Stimulated activated CD8-positive, alpha-beta memory T cell treated with anti-CD3 and anti-CD28 coated beads, Interleukin-7, amount 100 ng/mL, for 1 hour (primary cell): ENCODE measurements around the gene PATE2.

ENCODE experiments used
- DNase-seq, 2 donors: peaks; one replicate each; pipeline ENCODE4 v3.0.0-alpha.2; 2020; ENCODE audit warnings: low read depth in 2 of 2

PATE2 gene

DNA sequence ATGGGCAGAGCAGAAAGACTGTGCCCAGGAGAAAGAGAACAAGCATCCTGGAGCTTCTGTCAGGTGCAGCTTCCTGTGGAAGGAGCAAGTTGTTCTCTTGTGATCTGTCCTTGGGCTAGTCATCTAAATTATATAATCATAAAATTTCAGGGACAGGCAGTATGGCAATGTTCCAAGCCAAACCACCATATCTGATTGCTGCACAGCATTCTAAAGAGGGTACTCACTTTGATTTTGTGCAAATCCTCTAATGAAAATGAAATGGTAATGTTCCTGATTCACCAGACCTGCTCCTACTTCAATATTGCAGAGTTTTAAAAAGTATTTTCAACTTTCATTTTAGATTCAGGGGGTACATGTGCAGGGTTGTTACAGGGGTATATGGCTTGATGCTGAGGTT lies at the start of gene PATE2:
Gene PATE2, minus strand, starts transcription at position 101 of the 400 bp plus-strand sequence. Its CDS starts 55 bp downstream, at position 46.
- DNase-seq: no peak

DNA sequence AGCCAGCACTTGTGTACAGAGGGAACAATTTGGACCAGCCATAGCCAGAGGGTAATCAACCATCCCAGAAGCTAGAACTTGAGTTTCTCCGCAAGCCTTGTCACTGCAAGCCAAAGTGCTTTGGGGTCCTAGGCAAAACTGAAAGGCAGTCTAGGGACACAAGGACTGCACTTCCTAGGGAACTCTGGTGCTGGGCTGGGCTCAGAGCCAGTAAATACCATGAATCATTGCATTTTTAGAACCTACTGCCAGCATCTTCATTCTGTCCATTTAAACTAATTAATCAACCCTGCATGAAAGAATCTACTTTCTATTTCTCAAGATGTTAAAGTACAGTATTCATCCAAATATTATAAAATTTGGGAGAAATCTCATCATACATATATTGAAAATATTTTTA lies 29.3 kb upstream of the PATE2 start:
- no peak for DNase-seq

DNA sequence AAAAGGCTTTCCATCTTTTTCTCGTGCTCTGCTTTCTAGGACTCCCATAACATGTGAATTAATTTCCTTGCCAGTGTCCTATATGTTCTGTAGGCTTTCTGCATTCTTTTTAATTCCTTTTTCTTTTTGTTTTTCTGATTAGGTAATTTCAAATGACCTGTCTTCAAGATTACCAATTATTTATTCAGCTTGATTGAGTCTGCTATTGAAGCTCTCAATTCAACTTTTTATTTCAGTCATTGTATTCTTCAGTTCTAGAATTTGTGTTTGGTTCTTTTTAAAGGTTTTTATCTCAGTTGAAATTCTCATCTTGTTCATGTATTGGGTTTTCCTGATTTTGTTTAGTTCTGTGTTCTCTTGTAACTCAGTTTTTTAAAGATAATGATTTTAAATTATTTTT lies 23.8 kb upstream of the PATE2 start:
- no peak for DNase-seq

DNA sequence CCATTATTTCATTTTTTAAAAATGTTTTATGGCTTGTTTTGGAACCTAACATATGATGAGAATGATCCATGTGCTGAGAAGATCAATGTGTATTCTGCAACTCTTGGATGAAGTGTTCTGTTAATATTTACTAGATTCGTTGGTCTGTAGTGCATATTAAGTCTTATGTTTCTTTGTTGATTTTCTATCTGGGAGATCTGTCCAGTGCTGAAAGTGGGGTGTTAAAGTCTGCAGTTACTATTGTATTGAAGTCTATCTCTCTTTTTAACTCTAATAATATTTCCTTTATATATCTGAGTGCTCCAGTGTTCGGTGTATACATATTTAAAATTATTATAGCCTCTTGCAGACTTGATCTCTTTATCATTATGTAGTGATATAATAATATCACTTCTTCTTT lies 21.2 kb upstream of the PATE2 start:
- no peak for DNase-seq

DNA sequence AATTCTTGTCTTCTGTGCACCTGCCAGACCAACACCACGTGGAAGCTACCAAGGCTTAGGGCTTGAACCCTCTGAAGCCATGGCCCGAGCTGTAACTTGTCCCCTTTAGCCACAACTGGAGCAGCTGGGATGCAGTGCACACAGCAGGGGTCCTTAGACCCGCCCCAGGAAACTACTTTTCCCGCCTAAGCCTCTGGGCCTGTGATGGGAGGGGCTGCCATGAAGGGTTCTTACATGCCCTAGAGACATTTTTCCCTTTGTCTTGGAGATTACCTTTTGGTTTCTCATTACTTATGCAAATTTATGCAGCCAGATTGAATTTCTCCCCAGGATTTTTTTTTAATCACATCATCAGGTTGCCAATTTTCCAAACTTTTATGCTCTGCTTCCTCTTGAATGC lies 19.0 kb upstream of the PATE2 start:
- no peak for DNase-seq

DNA sequence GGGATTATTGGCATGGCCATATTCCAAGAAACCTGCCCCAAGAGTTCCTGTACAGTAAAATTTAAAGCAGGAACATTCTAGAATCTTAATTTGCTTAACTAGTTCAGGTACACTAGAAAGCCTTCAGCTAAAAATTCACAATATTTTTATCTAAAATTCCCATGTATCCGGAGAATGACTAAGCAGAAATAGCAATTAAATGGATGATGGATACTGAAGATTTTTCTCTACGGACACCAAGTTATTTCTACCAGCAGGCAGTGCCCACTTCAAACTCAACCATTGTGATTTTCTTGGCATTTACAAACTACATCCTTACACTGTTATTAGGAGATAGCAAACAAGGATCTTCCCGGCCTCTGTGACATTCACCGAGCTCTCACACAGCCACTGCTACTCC lies 12.2 kb upstream of the PATE2 start:
- no peak for DNase-seq

DNA sequence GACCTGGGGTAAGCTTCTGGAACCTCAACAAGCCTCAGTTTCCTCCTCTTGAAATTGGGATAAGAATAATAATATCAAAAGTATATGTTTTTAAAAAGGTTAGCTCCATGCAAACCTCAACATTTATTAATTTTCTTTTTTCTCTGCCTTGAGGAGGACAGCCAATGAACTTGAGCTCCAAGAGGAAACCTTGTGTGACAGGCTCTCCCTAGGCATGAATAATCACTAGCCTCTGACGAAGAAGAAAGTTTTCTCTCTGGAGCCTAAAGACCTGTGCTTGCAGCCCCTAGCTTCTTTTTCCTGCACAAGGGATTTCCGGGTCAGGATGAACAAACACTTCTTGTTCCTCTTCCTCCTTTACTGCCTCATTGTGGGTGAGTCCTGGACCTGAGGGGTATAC lies 9.2 kb upstream of the PATE2 start, which contains the start of gene PATE3:
Gene PATE3, plus strand, starts transcription at position 301 of the 400 bp plus-strand sequence. Its CDS starts 25 bp downstream, at position 326.
- DNase-seq: no peak

DNA sequence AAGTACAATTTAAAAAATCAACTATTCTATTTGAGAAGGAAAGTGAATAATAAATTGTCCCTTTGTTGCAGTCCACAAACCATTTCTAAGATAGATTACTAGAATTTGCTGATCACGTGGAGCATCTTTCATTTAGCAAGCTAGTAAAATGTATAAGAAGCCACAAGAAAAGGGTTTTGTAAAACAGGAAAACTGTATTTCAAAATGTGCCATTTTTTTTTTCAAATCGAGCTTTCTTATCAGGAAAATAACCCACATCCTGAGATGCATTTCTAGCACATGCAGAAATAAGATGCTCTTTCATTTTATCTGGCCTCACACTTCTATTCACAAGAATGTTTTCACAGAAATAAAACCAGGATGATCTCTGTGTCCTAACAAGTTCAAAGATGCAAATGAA lies 6.0 kb upstream of the PATE2 start:
- no peak for DNase-seq

DNA sequence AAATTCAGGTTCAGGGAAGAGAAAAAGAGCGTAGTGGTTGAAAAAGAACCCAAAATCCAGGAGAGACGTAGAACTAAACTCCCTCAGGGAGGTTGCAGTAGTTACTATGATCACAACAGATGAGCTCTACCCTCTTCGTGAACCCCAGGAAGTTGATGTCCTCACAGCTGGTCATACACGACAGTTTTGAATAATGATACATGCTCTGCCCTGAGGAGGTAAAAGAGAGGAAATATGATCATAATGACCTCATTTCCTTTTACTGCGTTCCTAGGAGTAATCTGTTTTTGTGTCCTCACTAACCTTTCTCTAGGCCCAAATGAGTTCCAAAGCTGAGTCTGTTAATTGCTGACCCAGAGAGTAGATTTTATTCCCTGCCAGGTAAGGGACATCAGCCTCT lies 1.3 kb downstream of the PATE2 start:
- no peak for DNase-seq

DNA sequence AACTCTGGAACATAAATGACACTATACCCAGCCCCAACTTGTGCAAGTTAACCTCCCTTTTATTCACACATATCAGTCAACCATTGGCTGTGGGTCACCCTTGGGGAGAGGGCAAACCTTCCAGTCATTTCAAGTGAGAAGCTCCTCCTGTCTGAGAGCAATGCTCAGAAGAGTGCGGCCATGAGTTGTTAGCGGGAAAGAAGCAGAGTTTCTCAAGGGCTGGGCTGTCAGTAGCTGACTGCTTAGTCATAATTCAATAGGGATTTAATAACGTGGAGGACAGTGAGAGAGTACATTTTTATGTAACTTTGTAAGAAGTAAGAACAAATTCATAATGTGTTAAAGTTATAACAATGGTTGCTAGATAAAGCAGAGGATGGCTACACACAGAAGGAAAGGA lies 5.1 kb downstream of the PATE2 start:
- no peak for DNase-seq

DNA sequence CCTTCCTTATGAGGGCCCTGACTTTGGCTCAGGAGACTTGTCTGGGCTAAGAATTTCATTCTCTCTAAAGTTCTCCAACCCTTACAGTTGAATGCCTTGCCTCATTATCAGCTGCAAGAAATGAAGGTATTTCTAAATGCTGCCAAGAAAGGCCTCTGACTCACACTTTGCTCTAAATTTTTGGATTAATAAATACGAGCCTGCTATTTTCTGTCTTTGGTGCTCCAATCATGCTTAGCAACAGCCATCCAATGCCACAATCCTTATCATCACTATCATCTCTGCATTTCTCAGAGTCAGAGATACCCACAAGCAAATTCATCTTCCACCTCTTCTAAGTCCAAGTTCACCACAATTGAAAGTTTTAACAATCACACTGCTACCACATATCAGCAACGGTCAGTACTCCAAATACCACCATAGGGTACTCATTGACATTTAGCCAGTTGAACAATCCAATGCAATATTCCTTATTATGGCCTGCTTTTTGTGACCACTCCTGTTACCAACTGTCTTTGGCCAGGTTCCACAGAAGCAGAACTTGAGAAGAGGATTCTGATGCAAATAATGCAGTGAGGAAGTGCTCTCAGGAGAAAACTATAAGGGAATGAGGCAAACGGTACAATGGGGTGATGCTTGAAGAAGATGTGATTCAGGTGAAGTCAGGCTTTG lies 5.7 kb downstream of the PATE2 start:
- no peak for DNase-seq

DNA sequence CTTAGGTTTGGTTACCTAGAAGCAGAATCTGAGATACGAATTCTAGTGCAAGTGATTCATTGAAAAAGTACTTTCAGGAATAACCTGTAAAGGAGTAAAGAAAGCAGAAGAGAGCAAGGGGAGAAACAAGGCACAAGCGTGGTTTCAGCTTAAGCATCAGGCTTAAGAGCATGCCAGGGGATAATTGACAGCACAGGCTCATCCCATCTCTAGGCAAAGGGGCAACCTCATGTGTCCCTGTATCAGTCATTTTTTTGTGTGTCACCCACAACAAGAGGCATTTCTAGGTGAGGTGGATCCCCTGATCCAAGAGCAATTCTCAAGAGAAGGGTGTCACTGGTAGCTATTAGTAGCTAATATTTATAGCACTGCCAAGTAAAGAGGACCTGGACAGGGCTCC lies 8.0 kb downstream of the PATE2 start:
- DNase-seq: no peak

DNA sequence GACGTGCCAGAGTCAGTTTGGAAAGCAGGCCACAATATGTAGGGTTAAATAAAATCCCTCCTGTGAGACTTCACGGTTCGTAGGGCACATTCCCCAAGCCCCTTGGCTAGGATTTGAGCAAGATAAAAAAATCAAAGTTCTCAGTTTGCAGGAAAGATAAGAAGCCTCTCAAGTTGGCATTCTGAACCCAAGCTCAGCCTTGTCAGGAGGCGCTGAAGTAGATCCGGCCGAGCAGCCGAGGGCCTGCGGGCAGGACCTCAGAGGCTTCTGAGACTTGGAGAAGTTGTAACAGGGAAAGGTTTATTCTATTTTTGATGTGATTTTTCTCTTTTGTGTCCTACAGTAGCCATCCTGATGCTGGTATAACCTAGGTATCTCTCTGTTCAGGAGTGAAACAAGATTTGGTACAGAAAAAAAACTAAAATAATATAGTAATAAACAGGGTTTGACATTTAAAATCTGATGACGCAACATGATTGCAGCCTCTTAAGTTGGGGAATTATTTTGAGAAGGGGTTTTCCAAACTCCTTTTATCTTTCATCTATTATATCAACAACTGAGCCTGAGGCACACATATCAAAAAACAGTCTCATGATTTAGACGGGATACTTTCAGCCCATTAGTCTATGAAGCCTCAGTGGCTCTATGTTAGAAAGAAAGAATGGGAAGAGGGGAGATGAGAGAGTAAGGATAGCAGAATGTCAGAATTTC lies 10.1 kb downstream of the PATE2 start:
- DNase-seq: no peak

DNA sequence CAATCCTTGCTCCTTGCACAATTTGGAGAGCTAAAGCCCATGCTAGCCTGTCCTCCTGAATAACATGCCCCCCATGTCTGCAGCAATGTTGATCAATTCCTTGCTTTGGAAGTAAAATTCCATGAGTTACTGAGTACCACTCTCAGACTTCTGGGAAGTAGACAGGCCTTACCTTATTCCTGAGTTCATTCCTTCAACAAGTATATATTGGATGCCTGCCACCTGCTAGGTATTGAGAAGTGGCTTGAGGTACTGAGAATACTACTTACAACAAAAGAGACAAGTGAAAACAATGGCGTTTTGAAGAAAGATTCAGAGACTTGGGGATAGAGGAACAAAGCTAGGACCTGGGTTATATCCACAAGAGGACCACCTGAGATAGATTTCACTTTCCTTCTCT lies 12.4 kb downstream of the PATE2 start:
- no peak for DNase-seq

DNA sequence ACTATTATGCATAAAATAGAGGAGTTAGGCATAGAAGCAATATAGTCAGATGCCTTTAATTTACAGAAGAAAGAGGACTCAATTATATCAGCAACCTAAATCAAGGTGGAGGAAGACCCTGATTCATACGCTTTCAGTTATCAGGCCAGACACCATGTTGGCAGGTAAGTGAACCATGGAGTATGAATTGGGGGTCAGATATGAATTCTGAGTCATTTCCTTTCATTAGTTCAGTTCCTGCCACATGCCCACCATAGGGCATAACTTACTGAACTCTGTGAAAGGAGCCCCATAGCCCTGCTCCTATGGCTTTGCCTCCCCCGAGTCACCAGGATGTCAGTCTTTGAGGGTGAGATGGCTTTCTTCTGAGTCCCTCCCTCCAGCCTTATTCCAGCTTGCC lies 15.1 kb downstream of the PATE2 start:
- DNase-seq: no peak

DNA sequence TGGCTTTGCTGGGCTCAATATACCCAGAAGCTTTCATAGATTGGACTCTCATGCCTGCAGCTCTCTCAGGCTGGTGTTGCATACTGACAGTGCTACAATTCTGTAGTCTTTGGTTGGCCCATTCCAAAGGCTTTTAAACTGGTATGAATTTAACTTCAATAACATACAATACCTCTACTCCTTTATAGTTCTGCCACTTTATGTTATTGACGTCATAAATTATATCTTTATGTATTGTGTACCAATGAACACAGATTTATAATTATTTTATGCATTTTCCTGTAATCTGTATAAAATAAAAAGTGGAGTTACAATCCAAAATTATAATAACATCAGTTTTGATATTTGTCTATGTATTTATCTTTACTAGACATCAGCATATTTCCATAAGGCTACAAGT lies 16.2 kb downstream of the PATE2 start:
- no peak for DNase-seq

DNA sequence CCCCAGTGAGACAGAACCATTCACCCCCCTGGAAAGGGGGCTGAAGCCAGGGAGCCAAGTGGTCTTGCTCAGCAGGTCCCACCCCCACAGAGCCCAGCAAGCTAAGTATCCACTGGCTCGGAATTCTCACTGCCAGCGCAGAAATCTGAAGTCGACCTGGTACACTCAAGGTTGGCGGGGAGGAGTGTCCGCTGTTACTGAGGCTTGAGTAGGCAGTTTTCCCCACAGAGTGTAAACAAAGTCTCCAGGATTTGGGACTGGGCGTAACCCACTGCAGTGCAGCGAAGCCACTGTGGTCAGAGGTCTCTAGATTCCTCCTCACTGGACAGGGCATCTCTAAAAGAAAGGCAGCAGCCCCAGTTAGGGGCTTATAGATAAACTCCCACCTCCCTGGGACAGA lies 22.6 kb downstream of the PATE2 start:
- no peak for DNase-seq

DNA sequence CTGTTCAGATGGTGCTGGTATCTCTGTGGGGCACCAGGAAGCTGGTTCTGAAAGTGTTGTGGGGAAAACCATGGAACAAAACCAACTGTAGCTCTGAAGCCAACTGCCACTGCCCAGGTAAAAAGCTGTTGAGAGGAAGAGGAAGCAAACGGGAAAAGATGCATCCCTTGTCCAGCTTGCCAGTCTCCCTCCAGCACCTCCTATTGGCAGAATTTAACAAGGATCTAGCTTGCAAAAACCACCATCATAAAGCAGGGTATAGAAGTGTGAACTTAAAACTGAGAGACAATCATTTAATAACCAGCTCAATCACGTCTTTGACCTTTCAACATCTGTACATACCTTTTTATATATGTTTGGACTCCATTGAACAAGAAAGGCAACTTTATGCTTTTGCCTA lies 28.0 kb downstream of the PATE2 start:
- DNase-seq: no peak

DNA sequence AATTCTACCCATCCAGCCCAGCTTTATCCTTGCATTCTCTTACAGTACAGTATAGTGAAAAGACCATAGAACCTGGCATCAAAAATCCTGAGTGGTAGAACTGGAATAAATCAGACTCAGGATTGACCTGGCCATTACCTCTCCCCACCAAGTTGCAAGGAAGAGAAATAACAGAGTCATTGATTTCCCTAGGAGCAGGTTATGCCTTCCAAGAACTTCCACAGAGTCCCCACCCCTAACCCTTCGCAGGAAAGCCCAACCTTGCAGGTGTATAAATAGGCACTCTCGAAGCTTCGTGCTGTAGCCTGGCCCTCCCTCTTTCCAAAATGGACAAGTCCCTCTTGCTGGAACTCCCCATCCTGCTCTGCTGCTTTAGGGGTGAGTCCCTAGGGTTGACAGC lies 32.6 kb downstream of the PATE2 start, which contains the start of gene PATE1:
Gene PATE1, plus strand, starts transcription at position 301 of the 400 bp plus-strand sequence. Its CDS starts 26 bp downstream, at position 327.
- no peak for DNase-seq

DNA sequence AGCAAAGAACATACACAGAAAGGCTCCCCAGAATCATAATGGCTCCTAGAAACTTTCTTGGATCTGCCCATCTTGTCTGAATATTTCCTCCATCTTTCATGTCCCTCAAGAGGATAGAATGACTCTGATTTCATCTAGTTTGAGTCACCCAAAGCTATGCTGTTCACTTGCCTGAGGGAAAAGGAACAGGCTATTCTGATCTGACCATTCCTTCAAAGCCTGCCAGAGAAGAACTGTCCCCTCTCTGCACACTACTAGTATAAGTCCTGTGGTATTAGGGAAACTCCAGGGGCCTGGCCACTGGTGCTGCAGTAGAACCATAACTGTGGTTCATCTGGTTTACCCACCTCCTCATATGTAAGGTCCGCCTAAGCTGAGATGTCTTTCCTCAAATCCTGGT lies 34.9 kb downstream of the PATE2 start:
- DNase-seq: no peak

DNA sequence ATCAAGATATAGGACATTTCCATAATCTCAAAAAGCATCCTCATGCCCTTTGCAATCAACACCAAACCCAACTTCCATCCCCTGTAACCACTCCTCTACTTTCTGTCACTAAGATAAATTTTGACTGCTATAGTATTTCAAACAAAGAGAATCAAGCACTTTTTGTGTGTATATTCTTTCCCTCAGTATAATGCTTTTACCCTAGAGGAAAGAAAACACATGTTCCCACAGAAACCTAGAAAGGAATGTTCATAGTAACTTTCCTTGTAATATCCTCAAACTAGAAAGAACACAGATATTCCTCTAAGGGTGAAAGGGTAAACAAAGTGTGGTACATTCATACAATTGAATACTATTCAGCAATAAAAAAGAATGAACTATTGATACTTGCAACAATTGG lies 38.0 kb downstream of the PATE2 start:
- no peak for DNase-seq

DNA sequence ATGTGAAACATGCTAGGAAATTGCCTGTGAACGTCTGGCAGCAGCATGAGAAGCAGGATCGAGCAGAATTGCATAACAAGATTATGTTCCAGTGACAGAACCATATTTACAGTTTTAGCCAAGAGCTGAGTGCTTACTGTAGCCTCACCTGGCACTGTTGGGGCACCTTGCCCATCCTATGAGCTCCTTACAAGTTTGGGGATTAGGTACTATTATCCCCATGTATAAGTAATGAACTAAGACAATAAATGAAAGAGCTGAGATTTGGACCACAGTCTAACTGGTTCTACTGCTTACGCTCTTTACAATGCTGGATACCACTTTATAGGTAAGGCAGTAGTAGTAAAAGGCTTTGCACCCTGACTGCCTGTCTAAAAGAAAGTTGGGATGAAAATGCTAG lies 49.7 kb downstream of the PATE2 start:
- DNase-seq: no peak
